ENCODE results near the gene FAAP20. TPM values are rescaled to one million over a fixed set of nuclear protein-coding genes. Genes with fewer than 3 reads are reported as not detected.

Gene FAAP20
- total RNA-seq, 1 donor from 2014 or later: 93.7 TPM

DNA sequence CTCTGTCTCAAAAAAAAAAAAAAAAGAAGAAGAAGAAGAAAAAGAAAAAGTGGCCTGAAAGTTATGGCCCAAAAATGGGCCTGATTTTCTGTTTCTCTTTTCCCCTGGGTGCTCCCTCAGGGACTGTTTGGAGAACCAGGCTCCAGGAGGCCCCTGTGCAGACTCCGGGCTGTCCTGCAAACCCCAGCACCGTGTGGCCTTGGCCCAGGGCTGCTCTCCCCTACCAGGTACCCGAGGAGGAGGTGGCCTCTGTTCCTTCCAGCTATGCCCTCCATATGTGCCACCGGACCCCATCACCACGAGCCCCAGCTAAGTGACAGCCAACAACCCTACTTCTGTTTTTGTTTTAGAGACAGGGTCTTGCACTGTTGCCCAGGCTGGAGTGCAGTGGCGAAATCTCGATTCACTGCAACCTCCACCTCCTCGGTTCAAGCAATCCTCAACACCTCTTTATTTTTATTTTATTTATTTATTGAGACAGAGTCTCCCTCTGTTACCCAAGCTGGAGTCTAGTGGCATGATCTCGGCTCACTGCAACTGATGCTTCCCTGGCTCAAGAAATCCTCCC is 7.5 kb upstream of the FAAP20 start:
- Mint-ChIP-seq H3K27ac (ENCODE audit: unreplicated experiment) (no peak overlapping the region), H3K9me3 (no peaks in the 10 kb centered on the region)
- no peak for TF ChIP-seq CTCF (conservative IDR thresholded peaks at IDR 0.05)

DNA sequence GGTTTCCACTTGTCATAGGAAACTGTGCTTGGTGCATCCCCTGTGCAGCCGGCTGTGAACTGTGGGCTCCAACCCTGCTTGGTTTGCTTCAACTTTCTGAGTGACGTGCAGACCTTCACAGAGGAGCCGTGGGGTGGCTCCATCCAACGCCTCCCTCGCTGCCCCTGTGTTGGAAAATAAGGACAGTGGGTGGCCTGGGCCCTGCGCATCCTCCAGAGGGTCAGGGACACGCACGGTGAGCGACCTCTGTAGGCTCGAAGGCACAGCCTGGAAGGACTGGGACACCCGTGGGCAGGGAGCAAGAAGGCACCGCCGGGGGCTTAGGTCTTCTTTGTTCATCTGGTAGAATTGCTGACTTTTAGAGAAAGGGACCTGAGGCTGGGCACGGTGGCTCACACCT is 6.5 kb upstream of the FAAP20 start:
- Mint-ChIP-seq H3K36me3 (ENCODE audit: low read depth) (no peaks in the 10 kb centered on the region), H3K27me3 (ENCODE audit: low read depth) (no peaks in the 10 kb centered on the region), H3K4me3 (no peak overlapping the region), H3K9me3 (no peaks in the 10 kb centered on the region), H3K27ac (ENCODE audit: unreplicated experiment) (no peak overlapping the region), H3K4me1 (peaks cover 13% of the 10 kb centered on the region)
- DNase-seq (ENCODE audit: low read depth, low spot score): no peak
- no peak for TF ChIP-seq CTCF (conservative IDR thresholded peaks at IDR 0.05)

More for the DNA sequence above, 7.5 kb upstream of the FAAP20 start:
- peaks cover 17% of the 10 kb centered on the region for H3K4me1 Mint-ChIP-seq
- no peak for DNase-seq (ENCODE audit: low read depth, low spot score)
- H3K27me3 Mint-ChIP-seq (ENCODE audit: low read depth): no peaks in the 10 kb centered on the region
- no peak overlapping the region for H3K4me3 Mint-ChIP-seq
- no peaks in the 10 kb centered on the region for H3K36me3 Mint-ChIP-seq (ENCODE audit: low read depth)

DNA sequence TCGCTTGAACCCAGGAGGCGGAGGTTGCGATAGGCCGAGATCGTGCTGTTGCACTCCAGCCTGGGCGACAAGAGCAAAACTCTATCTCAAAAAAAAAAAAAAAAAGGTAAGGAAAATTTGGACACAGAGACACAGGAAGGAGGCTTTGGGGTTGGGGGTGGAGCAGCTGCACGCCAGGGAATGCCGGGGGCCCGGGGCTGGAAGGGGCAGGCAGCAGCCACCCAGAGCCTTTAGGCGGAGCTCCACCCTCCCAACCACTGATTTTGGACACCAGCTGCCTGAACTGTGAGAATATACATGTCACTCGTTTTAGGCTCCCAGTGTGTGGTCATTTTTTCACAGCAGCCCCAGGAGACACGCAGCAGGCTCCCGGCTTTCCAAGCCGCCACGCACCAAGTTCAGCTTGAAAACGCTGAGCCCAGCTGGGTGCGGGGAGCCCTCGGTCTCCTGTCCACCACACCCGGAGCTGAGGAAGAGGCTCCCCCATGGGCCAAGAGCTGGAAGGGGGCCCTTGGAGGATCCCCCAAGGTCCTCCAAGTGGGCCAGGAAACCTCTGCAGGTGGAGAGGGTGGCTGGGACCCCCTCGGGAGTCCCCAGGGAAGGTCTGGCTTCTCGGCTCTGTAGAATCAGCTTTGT is 5.9 kb upstream of the FAAP20 start:
- Mint-ChIP-seq H3K4me1 (peaks cover 13% of the 10 kb centered on the region), H3K27me3 (ENCODE audit: low read depth) (no peaks in the 10 kb centered on the region), H3K27ac (ENCODE audit: unreplicated experiment) (no peak overlapping the region), H3K4me3 (no peak overlapping the region), H3K9me3 (no peaks in the 10 kb centered on the region), H3K36me3 (ENCODE audit: low read depth) (no peaks in the 10 kb centered on the region)
- TF ChIP-seq CTCF (conservative IDR thresholded peaks at IDR 0.05): no peak
- DNase-seq (ENCODE audit: low read depth, low spot score): no peak

DNA sequence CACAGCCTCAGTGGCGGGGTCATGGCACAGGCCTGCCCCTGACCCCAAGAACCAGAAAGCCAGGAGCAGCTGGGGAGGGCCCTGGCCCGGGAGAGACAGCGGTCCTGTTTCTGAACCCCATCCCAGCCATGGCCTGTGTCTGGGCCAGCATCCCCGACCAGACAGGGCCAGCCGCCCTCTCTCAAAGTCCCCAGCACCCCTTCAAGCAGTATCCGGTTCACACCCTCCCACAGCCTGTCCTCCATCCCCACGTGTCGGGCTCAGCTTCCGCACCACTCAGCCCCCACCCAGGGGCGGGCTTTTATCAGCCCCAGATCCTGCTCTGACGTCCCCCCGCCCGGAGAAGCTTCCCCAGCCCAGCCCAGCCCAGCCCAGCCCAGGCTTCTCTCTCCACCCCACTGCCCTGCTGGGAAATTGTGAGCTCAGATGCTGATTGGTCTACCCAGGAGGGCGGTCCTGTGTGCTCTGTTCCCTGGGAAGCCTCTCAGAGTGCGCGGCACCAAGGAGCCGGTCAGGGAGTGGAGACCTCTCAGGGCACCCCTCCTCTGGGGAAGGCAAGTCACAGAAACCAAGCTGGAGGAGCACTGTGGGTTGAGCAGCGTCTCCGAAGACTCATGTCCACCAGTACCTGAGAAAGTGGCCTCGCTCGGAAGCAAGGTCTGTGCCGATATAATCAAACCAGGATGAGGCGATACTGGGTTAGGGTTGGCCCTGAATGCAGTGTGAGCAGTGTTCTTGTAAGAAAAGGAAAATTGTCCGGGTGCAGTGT is 4.7 kb upstream of the FAAP20 start:
- Mint-ChIP-seq H3K27me3 (ENCODE audit: low read depth) (no peaks in the 10 kb centered on the region), H3K4me3 (peak overlapping the region; percentile 82), H3K36me3 (ENCODE audit: low read depth) (no peaks in the 10 kb centered on the region), H3K4me1 (peaks cover 10% of the 10 kb centered on the region), H3K27ac (ENCODE audit: unreplicated experiment) (peak overlapping the region; percentile 36), H3K9me3 (no peaks in the 10 kb centered on the region)
- peak; percentile 47 for DNase-seq (ENCODE audit: low read depth, low spot score)
- TF ChIP-seq CTCF (conservative IDR thresholded peaks at IDR 0.05): no peak

- Mint-ChIP-seq H3K4me1 (peaks cover 8% of the 10 kb centered on the region), H3K4me3 (peak overlapping the region; percentile 82), H3K9me3 (no peaks in the 10 kb centered on the region), H3K36me3 (ENCODE audit: low read depth) (no peaks in the 10 kb centered on the region), H3K27me3 (ENCODE audit: low read depth) (no peaks in the 10 kb centered on the region), H3K27ac (ENCODE audit: unreplicated experiment) (no peak overlapping the region)
- no peak for TF ChIP-seq CTCF (conservative IDR thresholded peaks at IDR 0.05)
- no peak for DNase-seq (ENCODE audit: low read depth, low spot score)
These were observed 4.0 kb upstream of the FAAP20 start for GRCh38 chr1:2198571-2198970.
